OCI-LY3 (cell line): ENCODE measurements around the gene CLSTN2.

Experiments
- H2AFZ ChIP-seq: fragments of 200-600, 300-600 bp; shearing (Covaris generic); 2 replicates; pipeline ENCODE4 v1.6.0; 2014; ENCODE audit warnings: antibody characterized with exemption, low read depth, low read length
- H3K27ac ChIP-seq: fragments of 200-600, 300-600 bp; sonication (generic); 2 replicates; pipeline ENCODE4 v1.5.1; 2014; ENCODE audit warnings: mild to moderate bottlenecking, low read length, moderate library complexity, mixed read lengths
- H3K27me3 ChIP-seq: fragments of 200-600, 300-600 bp; sonication (generic); 2 replicates; pipeline ENCODE4 v1.6.1; 2014; ENCODE audit warnings: low read depth, low read length, mixed read lengths
- H3K36me3 ChIP-seq: fragments of 200-600, 300-600 bp; sonication (generic); replicated peaks from 2 replicates; pipeline ENCODE3; 2014; ENCODE audit warnings: low read depth, low read length, mixed read lengths
- H3K4me1 ChIP-seq: fragments of 300-600, 200-600 bp; sonication (generic); 2 replicates; pipeline ENCODE4 v1.6.1; 2014; ENCODE audit warnings: low read length, mixed read lengths
- H3K4me2 ChIP-seq: fragments of 200-600, 300-600 bp; sonication (generic); 2 replicates; pipeline ENCODE4 v1.6.1; 2014; ENCODE audit warnings: low read length, mixed read lengths
- H3K4me3 ChIP-seq: fragments of 300-600, 200-600 bp; sonication (generic); 2 replicates; pipeline ENCODE4 v1.5.1; 2014; ENCODE audit warnings: antibody characterized with exemption, mild to moderate bottlenecking, low read length, moderate library complexity
- H3K79me2 ChIP-seq: fragments of 300-600, 200-600 bp; shearing (Covaris generic); 2 replicates; pipeline ENCODE4 v1.6.1; 2014; ENCODE audit warnings: mild to moderate bottlenecking, low read length, mixed read lengths
- H3K9ac ChIP-seq: fragments of 300-600, 200-600 bp; shearing (Covaris generic); 2 replicates; pipeline ENCODE4 v1.6.0; 2014; ENCODE audit warnings: mild to moderate bottlenecking, low read length, moderate library complexity
- H3K9me3 ChIP-seq: fragments of 200-600, 300-600 bp; shearing (Covaris generic); 2 replicates; pipeline ENCODE4 v1.6.1; 2014; ENCODE audit warnings: low read length, mixed read lengths; ENCODE audit not compliant: insufficient read depth
- H4K20me1 ChIP-seq: fragments of 200-600, 300-600 bp; sonication (generic); 2 replicates; pipeline ENCODE4 v1.6.1; 2016; ENCODE audit warnings: low read length, mixed read lengths; ENCODE audit not compliant: insufficient read depth
- EZH2phosphoT487 ChIP-seq: fragments of 200-600 bp; shearing (Covaris generic); IDR thresholded peaks from 2 replicates; pipeline ENCODE4 v1.6.1; 2018; ENCODE audit warnings: antibody characterized with exemption, mixed run types, low read depth
- TF ChIP-seq, protein P1 (sequence below): fragments of 200-600, 300-600 bp; sonication (generic); IDR thresholded peaks from 2 replicates; pipeline ENCODE4 v1.5.1; 2014; ENCODE audit warnings: antibody characterized with exemption, low read length, low read depth

Gene CLSTN2

DNA sequence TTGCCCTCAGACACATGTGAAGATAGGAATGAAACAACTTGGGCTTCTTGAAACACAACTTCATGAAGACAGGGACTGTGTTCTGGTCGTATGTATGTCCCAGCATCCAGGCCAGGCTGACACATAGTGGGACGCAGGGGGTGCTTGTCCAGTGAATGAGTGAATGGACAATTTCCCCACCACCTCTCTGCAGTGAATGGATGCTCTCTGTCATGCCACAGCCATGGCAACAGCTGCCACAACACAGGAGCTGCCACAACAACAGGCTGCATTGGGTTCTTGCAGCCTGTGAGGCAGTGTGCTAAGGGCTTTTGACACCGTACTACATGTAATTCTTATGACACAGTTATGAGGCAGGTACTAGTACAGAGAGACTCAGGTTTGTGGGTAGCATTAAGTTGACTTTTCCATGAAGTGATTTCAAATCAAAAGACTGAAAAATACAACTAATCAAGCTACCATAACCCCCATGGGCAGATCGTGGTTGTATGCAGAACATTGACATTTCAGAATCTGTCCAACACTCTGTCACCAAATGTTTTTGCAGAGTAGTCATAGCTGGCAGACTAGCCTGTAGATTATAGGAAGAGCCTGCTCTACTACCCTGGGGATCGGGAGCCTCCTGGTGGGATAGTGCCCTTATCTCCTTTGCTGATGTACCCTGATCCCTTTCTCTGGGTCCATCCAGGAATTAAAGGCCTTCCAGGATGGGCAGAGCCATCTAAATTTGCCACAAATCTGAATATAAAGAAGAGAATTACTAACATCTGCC, 40.8 kb downstream of the CLSTN2 start:
- H3K27ac ChIP-seq: no peak overlapping the region
- H3K27me3 ChIP-seq: peaks cover 4% of the 10 kb centered on the region; the same call in 1 of the 2 replicates
- no peak overlapping the region for H3K4me3 ChIP-seq
- no peaks in the 10 kb centered on the region for H4K20me1 ChIP-seq
- H3K4me2 ChIP-seq: no peak overlapping the region
- no peaks in the 10 kb centered on the region for H3K36me3 ChIP-seq
- no peaks in the 10 kb centered on the region for H3K9me3 ChIP-seq
- H3K79me2 ChIP-seq: no peaks in the 10 kb centered on the region
- H3K9ac ChIP-seq: no peak overlapping the region
- no peak overlapping the region for H2AFZ ChIP-seq
- H3K4me1 ChIP-seq: no peaks in the 10 kb centered on the region
- no peak for TF ChIP-seq EZH2phosphoT487
- TF ChIP-seq, protein P1, sequence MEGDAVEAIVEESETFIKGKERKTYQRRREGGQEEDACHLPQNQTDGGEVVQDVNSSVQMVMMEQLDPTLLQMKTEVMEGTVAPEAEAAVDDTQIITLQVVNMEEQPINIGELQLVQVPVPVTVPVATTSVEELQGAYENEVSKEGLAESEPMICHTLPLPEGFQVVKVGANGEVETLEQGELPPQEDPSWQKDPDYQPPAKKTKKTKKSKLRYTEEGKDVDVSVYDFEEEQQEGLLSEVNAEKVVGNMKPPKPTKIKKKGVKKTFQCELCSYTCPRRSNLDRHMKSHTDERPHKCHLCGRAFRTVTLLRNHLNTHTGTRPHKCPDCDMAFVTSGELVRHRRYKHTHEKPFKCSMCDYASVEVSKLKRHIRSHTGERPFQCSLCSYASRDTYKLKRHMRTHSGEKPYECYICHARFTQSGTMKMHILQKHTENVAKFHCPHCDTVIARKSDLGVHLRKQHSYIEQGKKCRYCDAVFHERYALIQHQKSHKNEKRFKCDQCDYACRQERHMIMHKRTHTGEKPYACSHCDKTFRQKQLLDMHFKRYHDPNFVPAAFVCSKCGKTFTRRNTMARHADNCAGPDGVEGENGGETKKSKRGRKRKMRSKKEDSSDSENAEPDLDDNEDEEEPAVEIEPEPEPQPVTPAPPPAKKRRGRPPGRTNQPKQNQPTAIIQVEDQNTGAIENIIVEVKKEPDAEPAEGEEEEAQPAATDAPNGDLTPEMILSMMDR: no peak

DNA sequence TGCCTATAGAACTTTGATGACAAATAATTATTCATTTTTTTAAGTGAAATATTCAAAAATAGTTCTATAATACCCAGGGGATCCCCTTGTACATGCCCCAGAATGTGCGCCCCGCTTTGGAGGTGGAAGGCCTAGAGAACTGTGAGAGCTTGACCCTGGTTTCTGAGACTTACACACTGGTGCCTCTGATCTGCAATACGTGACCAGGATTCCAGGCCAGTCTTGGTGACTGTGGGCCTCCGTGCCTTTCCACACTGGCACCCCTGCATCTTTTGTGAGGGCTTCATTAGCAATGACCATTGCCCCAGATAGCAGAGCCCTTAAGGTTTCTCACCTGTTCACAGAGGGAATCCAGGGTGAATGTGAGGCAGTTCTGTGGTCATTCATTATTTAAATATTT, 44.0 kb downstream of the CLSTN2 start:
- Histone ChIP-seq H3K9me3 (no peaks in the 10 kb centered on the region), H3K4me1 (no peaks in the 10 kb centered on the region), H3K9ac (no peak overlapping the region), H3K4me2 (no peak overlapping the region), H3K27me3 (peaks cover 5% of the 10 kb centered on the region), H4K20me1 (no peaks in the 10 kb centered on the region), H3K36me3 (no peaks in the 10 kb centered on the region), H3K27ac (no peak overlapping the region), H3K4me3 (no peak overlapping the region), H3K79me2 (no peaks in the 10 kb centered on the region), H2AFZ (no peak overlapping the region)
- TF ChIP-seq EZH2phosphoT487: no peak

DNA sequence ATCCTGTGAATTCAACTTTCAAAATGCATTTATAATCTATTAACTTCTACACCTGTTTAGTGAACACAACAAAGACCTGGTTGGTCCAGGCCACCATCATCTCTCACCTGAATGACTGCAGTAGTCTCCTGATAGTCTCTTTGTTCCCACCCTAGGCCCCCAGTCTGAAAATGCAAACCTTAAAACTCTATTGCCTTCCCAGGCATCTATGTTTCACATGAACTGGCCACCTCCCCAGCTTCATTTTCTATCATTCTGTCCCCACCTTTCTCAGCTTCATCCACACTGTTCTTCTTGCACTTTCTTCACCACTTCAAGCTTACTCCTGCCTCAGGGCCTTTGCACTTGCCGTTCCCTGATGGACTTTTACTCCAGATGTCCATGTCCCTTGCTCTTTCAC, 45.0 kb downstream of the CLSTN2 start:
- peaks cover 8% of the 10 kb centered on the region for H3K27me3 ChIP-seq
- no peaks in the 10 kb centered on the region for H3K9me3 ChIP-seq
- no peaks in the 10 kb centered on the region for H4K20me1 ChIP-seq
- H3K4me3 ChIP-seq: no peak overlapping the region
- H3K9ac ChIP-seq: no peak overlapping the region
- no peaks in the 10 kb centered on the region for H3K4me1 ChIP-seq
- H3K27ac ChIP-seq: no peak overlapping the region
- TF ChIP-seq, protein P1: no peak
- no peaks in the 10 kb centered on the region for H3K36me3 ChIP-seq
- H2AFZ ChIP-seq: no peak overlapping the region
- H3K4me2 ChIP-seq: no peak overlapping the region
- H3K79me2 ChIP-seq: no peaks in the 10 kb centered on the region

DNA sequence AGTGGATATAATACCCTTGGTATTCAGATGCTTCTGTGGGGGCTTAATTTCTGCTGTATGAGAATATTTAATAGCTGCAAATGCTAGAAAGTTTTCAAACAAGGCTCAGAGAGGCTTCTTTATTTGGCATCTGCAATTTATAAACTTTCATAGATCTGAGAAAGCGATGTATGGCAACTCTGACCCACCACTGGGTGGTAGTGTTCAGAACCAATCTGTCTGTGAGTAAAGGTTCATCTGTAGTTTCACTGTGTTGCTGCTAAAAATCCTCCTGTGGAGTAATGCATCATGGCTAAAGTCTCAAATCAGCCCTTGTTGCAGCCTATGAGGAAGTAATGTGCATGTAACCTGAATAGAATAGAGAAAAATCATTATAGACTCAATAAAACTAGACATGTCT, 47.4 kb downstream of the CLSTN2 start:
- no peak overlapping the region for H2AFZ ChIP-seq
- no peaks in the 10 kb centered on the region for H3K79me2 ChIP-seq
- peaks cover 16% of the 10 kb centered on the region for H3K27me3 ChIP-seq
- H3K4me2 ChIP-seq: no peak overlapping the region
- no peaks in the 10 kb centered on the region for H3K36me3 ChIP-seq
- H3K9me3 ChIP-seq: no peaks in the 10 kb centered on the region
- H3K4me3 ChIP-seq: no peak overlapping the region
- H4K20me1 ChIP-seq: no peaks in the 10 kb centered on the region
- H3K4me1 ChIP-seq: no peaks in the 10 kb centered on the region
- H3K27ac ChIP-seq: no peak overlapping the region
- H3K9ac ChIP-seq: no peak overlapping the region
- TF ChIP-seq, protein P1: peak; percentile 17
- TF ChIP-seq EZH2phosphoT487: no peak
